ENCODE data around the gene CCDC88B. TPM values are rescaled to one million over a fixed set of nuclear protein-coding genes. Genes with fewer than 3 reads are reported as not detected.

Gene CCDC88B, protein sequence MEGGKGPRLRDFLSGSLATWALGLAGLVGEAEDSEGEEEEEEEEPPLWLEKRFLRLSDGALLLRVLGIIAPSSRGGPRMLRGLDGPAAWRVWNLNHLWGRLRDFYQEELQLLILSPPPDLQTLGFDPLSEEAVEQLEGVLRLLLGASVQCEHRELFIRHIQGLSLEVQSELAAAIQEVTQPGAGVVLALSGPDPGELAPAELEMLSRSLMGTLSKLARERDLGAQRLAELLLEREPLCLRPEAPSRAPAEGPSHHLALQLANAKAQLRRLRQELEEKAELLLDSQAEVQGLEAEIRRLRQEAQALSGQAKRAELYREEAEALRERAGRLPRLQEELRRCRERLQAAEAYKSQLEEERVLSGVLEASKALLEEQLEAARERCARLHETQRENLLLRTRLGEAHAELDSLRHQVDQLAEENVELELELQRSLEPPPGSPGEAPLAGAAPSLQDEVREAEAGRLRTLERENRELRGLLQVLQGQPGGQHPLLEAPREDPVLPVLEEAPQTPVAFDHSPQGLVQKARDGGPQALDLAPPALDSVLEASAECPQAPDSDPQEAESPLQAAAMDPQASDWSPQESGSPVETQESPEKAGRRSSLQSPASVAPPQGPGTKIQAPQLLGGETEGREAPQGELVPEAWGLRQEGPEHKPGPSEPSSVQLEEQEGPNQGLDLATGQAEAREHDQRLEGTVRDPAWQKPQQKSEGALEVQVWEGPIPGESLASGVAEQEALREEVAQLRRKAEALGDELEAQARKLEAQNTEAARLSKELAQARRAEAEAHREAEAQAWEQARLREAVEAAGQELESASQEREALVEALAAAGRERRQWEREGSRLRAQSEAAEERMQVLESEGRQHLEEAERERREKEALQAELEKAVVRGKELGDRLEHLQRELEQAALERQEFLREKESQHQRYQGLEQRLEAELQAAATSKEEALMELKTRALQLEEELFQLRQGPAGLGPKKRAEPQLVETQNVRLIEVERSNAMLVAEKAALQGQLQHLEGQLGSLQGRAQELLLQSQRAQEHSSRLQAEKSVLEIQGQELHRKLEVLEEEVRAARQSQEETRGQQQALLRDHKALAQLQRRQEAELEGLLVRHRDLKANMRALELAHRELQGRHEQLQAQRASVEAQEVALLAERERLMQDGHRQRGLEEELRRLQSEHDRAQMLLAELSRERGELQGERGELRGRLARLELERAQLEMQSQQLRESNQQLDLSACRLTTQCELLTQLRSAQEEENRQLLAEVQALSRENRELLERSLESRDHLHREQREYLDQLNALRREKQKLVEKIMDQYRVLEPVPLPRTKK (N-terminal part only)
- 10 to 100 TPM in 2 of 3 donors, 1 to 10 TPM in 1; 9.1 to 19.1 (median 11.7) TPM for polyA plus RNA-seq

DNA sequence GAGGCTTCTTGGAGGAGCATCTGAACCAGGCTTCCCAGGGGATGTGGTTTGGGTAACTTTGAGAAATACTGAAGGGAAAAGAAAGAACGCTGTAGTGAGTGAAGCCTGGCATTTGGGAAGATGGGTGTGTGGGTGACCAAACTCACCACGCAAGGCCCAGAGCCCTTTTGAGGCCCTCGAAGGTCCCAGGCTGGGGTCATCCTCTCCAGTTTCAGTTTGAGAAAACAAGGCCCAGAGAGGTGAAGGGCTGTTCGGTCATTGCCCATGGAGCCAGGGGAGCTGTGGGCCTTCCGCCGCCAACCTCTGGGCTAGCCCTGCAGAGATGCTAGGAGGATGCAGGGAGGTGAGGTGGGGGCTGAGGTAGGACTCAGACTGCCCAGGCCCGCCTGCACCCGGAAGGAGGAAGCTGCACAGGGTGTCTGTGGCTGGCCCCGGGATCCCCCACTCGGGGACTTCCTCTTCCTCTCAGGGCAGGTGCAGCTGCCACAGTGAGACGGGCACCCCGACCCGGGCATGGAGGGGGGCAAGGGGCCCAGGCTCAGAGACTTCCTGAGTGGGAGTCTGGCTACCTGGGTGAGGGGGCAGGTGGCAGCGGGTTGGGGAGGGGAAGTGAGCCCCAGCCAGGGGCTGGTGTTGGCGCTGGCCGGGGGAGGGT lies at the start of gene CCDC88B:
Gene CCDC88B (plus strand): TSS at position 451 of the 655 bp plus-strand sequence. CDS start 63 bp downstream, at position 514.
- no peak within 1 kb of the TSS for H3K27ac ChIP-seq (ENCODE audit: low read depth, low read length)
- WGBS, 3 donors = 44 to 87% (median 62%) methylated on average over 16 of the region's 16 CpGs

DNA sequence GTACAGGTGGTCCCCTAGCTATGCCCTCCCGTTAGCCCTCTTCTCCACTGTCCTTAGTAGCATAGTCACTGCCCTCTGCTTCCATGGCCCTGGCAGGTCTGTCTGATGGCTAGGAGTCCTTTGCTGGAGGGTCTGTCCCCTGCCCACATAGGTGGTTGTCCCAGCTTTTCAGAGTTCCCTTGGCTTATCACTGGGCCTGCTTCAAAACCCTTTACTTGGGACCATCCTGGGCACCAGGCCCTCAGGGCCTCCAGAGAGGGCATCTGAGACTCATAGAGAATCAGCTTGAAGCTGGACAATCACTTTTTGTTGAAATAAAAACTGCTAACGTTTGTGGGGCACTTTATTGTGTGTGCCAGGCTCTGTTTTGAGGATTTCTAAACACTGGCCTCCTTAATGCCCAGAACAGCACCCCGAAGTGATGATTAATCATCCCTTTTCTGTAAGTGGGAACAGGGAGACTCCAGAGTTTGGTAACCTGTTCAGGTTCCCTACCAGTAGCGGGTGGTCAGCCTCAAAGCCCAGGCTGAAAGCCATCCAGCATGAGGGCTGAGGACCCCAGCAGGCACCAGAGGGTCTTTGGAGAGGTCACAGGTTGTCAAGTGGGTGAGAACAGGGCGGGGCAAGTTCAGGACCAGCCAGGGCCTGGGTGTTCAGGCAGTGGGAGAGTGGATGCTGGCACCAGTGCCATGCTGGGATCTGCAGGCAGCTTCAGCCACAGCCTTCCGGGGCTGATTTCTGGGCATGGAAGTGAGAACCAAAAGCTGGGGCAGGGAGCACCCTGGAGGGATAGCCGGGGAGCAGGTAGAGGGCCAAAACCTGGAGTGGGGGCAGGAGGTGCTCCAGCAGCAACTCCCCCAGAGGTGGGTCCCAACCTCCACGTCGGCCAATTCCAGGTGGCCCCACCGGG lies 49.4 kb upstream of the CCDC88B start:
- no peak overlapping the region for H3K27ac ChIP-seq (ENCODE audit: low read depth, low read length)
- WGBS, 3 donors = 49 to 62% (median 56%) methylated on average over 8 to 10 of the region's 10 CpGs

- H3K27ac ChIP-seq (ENCODE audit: low read depth, low read length) = no peak within 1 kb of the TSS
- WGBS, 3 donors = 4 to 7% (median 6%) methylated on average over 31 to 45 of the region's 45 CpGs
Measured at GRCh38 chr11:64291262-64291751, 48.7 kb upstream of the CCDC88B start, which contains the start of gene KCNK4. KCNK4 (plus strand) TSS chr11:64291302; CDS start chr11:64293019, 1,717 bp downstream.

GRCh38 chr11:64291752-64292459 lies 48.1 kb upstream of the CCDC88B start:
- 0 to 1% (median 1%) methylated on average over 64 to 96 of the region's 96 CpGs for WGBS, 3 donors
- H3K27ac ChIP-seq (ENCODE audit: low read depth, low read length) = no peak overlapping the region

DNA sequence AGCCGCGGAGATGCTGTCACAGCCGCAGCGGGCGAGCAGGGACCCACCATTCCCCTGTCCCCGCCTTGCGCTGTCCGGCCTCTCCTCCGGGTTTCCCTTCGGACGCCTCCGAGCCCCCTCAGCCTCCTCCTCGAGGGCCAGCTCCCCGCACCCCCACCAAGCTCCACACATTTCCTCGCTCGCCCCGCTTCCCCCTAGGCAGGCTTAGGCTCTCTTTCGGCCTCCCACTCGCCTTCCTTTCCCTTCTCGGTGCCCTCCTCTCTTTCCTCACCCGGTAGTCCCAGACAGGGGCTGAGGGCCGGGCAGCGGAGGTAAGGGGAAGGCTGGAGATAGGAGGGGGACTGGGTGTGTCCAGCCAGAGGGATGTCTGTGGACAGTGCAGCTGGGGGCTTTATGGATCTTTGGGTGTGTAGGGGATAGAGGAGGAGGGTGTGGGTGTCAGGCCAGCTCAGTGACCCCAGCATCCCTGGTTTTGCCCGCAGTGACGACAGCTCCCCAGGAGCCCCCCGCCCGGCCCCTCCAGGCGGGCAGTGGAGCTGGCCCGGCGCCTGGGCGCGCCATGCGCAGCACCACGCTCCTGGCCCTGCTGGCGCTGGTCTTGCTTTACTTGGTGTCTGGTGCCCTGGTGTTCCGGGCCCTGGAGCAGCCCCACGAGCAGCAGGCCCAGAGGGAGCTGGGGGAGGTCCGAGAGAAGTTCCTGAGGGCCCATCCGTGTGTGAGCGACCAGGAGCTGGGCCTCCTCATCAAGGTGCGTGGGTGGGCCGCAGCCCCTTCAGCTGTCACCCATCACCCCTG lies 47.3 kb upstream of the CCDC88B start:
- no peak overlapping the region for H3K27ac ChIP-seq (ENCODE audit: low read depth, low read length)
- 33 to 58% (median 35%) methylated on average over 29 to 42 of the region's 42 CpGs for WGBS, 3 donors

GRCh38 chr11:64294774-64295173 lies 45.2 kb upstream of the CCDC88B start:
- H3K27ac ChIP-seq (ENCODE audit: low read depth, low read length) = no peak overlapping the region
- WGBS, 3 donors = 56 to 63% (median 57%) methylated on average over 3 of the region's 3 CpGs

DNA sequence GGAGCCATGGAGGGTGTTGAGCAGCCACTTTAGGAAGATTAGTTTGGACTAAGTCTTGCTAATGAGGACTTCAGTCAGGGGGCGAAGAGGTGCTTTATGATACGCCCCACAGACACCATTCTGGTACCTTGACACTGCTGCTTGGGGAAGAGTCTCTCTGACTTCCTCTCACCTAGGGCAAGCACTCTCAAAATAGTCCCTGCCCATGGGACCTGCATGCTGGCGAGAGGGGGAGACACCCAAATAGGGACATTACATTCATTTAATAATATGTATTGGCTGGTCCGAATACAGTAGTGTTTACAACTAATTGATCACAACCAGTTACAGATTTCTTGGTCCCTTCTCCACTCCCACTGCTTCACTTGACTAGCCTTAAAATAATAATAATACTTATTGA lies 44.2 kb upstream of the CCDC88B start:
- WGBS, 3 donors = 86 to 92% (median 87%) methylated on average over 4 of the region's 4 CpGs
- H3K27ac ChIP-seq (ENCODE audit: low read depth, low read length) = no peak overlapping the region

DNA sequence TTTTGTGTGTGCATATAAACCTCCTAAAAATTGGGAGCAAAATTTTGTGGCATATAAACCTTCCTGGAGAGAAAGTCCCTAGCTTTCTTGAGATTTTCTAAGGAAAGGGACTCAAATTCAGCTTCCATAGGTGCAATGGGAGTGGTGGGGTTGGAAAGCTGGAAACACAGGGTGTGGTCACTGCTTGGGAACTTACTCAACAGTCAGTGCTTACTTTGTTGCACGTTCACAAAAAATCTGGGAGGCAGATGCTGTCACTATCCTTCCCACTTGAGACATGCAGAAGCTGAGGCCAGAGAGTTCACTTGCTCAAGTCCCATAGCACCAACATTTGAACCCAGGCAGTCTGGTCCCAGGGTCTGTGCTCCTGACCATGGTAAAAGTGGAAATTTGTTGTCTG lies 43.8 kb upstream of the CCDC88B start:
- 26 to 50% (median 28%) methylated on average over 1 of the region's 1 CpG for WGBS, 3 donors

DNA sequence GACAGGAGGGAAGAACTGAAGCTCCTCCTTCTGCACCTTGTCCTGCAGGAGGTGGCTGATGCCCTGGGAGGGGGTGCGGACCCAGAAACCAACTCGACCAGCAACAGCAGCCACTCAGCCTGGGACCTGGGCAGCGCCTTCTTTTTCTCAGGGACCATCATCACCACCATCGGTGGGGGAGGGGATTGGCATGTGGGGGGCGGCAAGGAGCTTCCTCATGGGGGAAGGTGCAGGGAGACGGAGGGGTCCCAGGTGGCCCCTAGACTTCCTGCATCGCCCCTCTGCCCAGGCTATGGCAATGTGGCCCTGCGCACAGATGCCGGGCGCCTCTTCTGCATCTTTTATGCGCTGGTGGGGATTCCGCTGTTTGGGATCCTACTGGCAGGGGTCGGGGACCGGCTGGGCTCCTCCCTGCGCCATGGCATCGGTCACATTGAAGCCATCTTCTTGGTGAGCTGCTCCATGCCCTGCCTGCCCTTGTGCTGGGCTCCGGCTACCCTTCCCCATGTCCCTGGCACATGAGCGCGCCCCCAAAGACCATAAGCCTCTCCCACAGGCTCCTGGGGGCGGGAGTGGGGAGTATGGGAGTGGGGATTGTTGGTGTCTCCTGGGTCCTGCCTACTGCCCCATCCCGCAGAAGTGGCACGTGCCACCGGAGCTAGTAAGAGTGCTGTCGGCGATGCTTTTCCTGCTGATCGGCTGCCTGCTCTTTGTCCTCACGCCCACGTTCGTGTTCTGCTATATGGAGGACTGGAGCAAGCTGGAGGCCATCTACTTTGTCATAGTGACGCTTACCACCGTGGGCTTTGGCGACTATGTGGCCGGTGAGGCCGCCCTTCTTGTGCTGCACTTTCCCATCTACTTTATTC lies 42.9 kb upstream of the CCDC88B start:
- no peak overlapping the region for H3K27ac ChIP-seq (ENCODE audit: low read depth, low read length)
- WGBS, 3 donors = 16 to 19% (median 17%) methylated on average over 34 of the region's 34 CpGs

More for the DNA sequence above, 43.8 kb upstream of the CCDC88B start:
- H3K27ac ChIP-seq (ENCODE audit: low read depth, low read length) = no peak overlapping the region

- no peak overlapping the region for H3K27ac ChIP-seq (ENCODE audit: low read depth, low read length)
- 33 to 48% (median 41%) methylated on average over 18 of the region's 18 CpGs for WGBS, 3 donors
Measured at GRCh38 chr11:64297699-64298358, 42.2 kb upstream of the CCDC88B start.

DNA sequence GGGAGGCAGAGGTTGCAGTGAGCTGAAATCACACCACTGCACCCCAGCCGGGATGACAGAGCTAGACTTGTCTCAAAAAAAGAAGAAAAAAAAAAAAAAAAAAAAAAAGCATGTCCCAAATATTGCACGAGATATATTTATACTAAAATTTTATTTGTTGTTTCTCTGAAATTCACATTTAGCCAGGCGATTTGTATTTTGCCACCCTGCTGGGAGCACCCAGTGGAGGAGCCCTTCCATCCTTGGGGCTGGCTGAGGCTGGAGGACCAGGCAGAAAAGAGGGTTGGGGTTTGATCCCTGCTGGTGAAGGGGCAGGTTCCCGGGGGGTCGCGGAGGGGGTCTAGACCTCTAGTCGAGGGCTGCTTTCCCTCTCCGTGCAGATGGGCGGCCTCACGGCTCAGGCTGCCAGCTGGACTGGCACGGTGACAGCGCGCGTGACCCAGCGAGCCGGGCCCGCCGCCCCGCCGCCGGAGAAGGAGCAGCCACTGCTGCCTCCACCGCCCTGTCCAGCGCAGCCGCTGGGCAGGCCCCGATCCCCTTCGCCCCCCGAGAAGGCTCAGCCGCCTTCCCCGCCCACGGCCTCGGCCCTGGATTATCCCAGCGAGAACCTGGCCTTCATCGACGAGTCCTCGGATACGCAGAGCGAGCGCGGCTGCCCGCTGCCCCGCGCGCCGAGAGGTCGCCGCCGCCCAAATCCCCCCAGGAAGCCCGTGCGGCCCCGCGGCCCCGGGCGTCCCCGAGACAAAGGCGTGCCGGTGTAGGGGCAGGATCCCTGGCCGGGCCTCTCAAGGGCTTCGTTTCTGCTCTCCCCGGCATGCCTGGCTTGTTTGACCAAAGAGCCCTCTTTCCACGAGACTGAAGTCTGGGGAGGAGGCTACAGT lies 40.8 kb upstream of the CCDC88B start:
- WGBS, 3 donors = 3 to 5% (median 3%) methylated on average over 43 to 60 of the region's 60 CpGs
- H3K27ac ChIP-seq (ENCODE audit: low read depth, low read length) = no peak overlapping the region

DNA sequence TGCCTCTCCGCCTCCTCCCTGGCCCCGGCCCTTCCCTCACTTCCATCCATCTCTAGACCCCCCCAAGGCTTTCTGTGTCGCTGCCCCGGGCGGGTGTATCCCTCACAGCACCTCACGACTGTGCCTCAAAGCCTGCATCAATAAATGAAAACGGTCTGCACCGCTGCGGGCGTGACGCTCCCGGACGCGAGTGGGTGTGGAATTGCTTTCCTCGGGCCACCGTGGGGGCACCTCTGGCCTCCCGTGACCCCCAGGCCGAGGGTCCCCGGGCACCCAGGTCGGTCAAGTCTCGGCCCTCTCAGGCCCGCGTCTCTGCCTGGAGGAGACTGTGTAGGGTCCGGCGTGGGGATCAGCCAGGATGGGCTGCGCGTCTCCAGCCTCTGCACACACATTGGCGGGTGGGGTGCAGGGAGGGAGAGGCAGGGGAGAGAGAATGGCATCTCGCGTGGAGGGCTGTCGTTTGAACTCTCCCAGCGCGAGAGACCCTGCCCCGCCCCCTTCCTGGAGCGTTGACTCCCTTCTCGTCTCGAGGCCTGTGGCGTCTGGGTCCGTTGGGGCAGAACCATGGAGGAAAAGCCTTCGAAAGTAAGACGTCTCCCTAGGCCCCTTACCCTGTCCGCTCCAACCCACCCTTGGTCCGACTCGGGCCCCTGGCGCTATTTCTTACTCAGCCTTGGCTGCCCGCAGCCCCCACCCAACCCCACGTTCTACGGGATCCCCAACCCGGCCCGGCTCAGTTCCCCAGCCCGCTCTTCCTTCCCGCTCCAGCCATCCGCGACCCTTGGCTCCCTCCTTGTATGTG lies 40.0 kb upstream of the CCDC88B start, which contains the start of gene CATSPERZ:
Gene CATSPERZ (plus strand): TSS at position 512 of the 802 bp plus-strand sequence. CDS start 53 bp downstream, at position 565.
- no peak within 1 kb of the TSS for H3K27ac ChIP-seq (ENCODE audit: low read depth, low read length)
- WGBS, 3 donors = 3 to 7% (median 4%) methylated on average over 50 to 54 of the region's 54 CpGs

Data from adipose tissue (tissue), 3 donors.